GM12891 (cell line): ENCODE measurements around the gene CPNE1.

Experiments used
- DNase-seq: peaks from one replicate; pipeline ENCODE4 v3.0.0; 2011; ENCODE audit warnings: low spot score; ENCODE audit not compliant: insufficient read length
- FAIRE-seq: peaks from 2 replicates; lab custom pipeline; 2011; peaks lifted over from hg19 to GRCh38; lab: Jason Lieb, UNC
- PAX5 ChIP-seq: IDR thresholded peaks from 2 replicates; pipeline ENCODE4 v1.6.1; 2011; ENCODE audit warnings: low read length, moderate library complexity, mild to moderate bottlenecking; ENCODE audit not compliant: insufficient read depth, severe bottlenecking
- POLR2A ChIP-seq: IDR thresholded peaks from 2 replicates; pipeline ENCODE4 v1.6.1; 2011; ENCODE audit warnings: low read depth, low read length, control low read depth
- POLR2AphosphoS5 ChIP-seq: IDR thresholded peaks from 2 replicates; pipeline ENCODE4 v1.6.1; 2011; ENCODE audit warnings: low read depth, low read length, control low read depth
- POU2F2 ChIP-seq: IDR thresholded peaks from 2 replicates; pipeline ENCODE4 v1.6.1; 2011; ENCODE audit warnings: low read depth, mild to moderate bottlenecking, control low read depth, low read length, moderate library complexity
- SPI1 ChIP-seq: IDR thresholded peaks from 2 replicates; pipeline ENCODE4 v1.6.1; 2011; ENCODE audit warnings: low read depth, low read length, control low read depth
- TAF1 ChIP-seq: IDR thresholded peaks from 2 replicates; pipeline ENCODE4 v1.6.1; 2011; ENCODE audit warnings: low read depth, low read length, control low read depth

CPNE1 gene

GRCh38 chr20:35592339-35592974 lies 72.2 kb downstream of the CPNE1 start:
- FAIRE-seq (no peak), DNase-seq (no peak)
- TF ChIP-seq POU2F2 (no peak), POLR2A (no peak), SPI1 (no peak), POLR2AphosphoS5 (no peak), PAX5 (no peak), TAF1 (no peak)

- DNase-seq (no peak), FAIRE-seq (no peak)
- TF ChIP-seq PAX5: no peak
- TF ChIP-seq POLR2AphosphoS5: no peak
- TF ChIP-seq POLR2A: no peak
- no peak for TF ChIP-seq SPI1
- TF ChIP-seq TAF1: no peak
- no peak for TF ChIP-seq POU2F2
Measured at GRCh38 chr20:35588397-35588796, 76.3 kb downstream of the CPNE1 start.

GRCh38 chr20:35587436-35587835 lies 77.3 kb downstream of the CPNE1 start:
- TF ChIP-seq PAX5 (no peak), SPI1 (no peak), POU2F2 (no peak), POLR2AphosphoS5 (no peak), POLR2A (no peak)
- DNase-seq: no peak
- no peak for FAIRE-seq

- TF ChIP-seq SPI1 (no peak), POLR2AphosphoS5 (no peak), TAF1 (no peak), POU2F2 (no peak), POLR2A (no peak), PAX5 (no peak)
- no peak for FAIRE-seq
- DNase-seq: no peak
Measured at GRCh38 chr20:35586751-35587425, 77.8 kb downstream of the CPNE1 start.

GRCh38 chr20:35583636-35584560 lies 80.8 kb downstream of the CPNE1 start:
- TF ChIP-seq POLR2AphosphoS5 (no peak), POLR2A (no peak), POU2F2 (no peak), PAX5 (no peak), SPI1 (no peak), TAF1 (no peak)
- DNase-seq (no peak), FAIRE-seq (no peak)

- no peak for FAIRE-seq
- no peak for TF ChIP-seq TAF1
- TF ChIP-seq PAX5: no peak
- no peak for TF ChIP-seq POLR2A
- DNase-seq: no peak
Measured at GRCh38 chr20:35582741-35583404, 81.8 kb downstream of the CPNE1 start.

GRCh38 chr20:35582131-35582530 lies 82.6 kb downstream of the CPNE1 start:
- FAIRE-seq: no peak

GRCh38 chr20:35579196-35579595 lies 85.5 kb downstream of the CPNE1 start:
- DNase-seq: no peak
- TF ChIP-seq POU2F2: no peak
- TF ChIP-seq SPI1: no peak
- no peak for TF ChIP-seq POLR2A
- TF ChIP-seq PAX5: no peak
- no peak for TF ChIP-seq TAF1
- no peak for FAIRE-seq

More at GRCh38 chr20:35582131-35582530, 82.6 kb downstream of the CPNE1 start:
- TF ChIP-seq SPI1: no peak
- no peak for TF ChIP-seq POLR2AphosphoS5
- TF ChIP-seq PAX5: no peak
- no peak for TF ChIP-seq POU2F2
- TF ChIP-seq TAF1: no peak
- TF ChIP-seq POLR2A: no peak
- no peak for DNase-seq
